Measurements from ENCODE around the gene ORAI1. TPM values are rescaled to one million over a fixed set of nuclear protein-coding genes. Genes with fewer than 3 reads are reported as not detected.
"Not testable (repeated sequence)": the region's sequence is repeated elsewhere in the genome, so short reads cannot be mapped to it uniquely, and the experiment has no call there.

Gene ORAI1
- total RNA-seq, 1 donor from 2014 or later: 19.8 TPM

GRCh38 chr12:121641343-121641630, 15.0 kb downstream of the ORAI1 start:
- no peak for DNase-seq (ENCODE audit: low spot score)

DNA sequence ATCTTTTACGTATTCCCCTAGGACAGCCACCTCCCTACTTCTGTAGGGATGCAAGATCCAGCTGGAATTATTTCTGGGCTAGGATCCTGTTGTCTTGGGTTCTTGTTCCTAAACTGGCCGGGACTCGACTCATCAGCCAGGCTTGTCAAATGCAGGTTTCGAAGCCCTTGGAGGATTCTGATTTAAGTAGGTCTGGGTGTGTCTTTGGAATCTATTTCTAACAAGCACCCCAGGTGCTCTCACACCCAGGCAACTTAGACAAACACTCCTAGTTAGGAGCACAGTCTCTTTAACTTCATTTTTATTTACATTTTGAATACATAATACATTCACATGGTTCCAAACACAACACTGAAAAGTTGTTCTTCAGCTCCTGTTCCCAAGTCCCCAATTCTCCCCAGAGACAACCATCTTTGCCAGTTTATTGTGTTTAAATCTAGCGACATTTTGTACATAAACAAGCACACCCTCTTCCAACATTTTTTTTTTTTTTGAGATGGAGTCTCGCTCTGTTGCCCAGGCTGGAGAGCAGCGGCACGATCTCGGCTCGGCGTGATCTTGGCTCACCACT, 22.2 kb downstream of the ORAI1 start:
- DNase-seq (ENCODE audit: low spot score): no peak

- DNase-seq (ENCODE audit: low spot score): no peak
These were observed 23.0 kb downstream of the ORAI1 start for GRCh38 chr12:121649322-121649721.

- DNase-seq (ENCODE audit: low spot score): no peak
These were observed 23.6 kb downstream of the ORAI1 start for GRCh38 chr12:121649819-121650353.

GRCh38 chr12:121651320-121651719, 25.0 kb downstream of the ORAI1 start:
- DNase-seq (ENCODE audit: low spot score): no peak

DNA sequence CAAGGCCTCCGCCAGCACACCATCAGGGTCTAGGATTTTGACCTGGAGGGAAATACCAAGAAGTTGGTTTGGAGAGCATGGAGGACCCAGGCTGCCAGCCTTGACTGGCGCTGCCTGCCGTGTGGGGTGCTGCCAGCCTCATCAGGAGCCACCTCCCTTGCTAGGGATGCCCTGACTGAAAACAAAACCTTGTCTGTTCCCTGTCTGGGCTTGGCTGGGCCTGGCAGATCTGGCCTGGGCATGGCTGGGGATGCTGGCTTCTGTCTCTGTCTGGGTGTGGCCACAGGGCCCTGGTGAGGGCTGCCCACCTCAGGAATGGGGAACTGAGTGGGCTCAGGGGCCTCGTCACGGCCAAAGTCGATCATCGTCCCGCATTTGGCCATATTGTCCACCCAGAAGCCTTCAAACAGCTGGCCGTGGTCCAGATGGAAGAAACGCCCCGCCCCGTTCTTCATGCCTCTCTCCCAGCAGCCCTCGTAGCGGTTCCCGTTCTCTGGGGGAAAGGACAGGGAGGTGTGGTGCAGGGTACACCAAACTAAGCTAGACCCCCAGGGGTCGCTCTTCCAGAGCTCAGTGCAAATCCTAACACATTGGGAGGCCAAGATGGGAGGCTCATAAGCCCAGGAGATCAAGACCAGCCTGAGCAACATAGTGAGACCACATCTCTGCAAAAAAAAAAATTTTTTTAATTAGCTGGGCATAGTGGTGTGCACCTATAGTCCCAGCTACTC, 26.6 kb downstream of the ORAI1 start:
- DNase-seq (ENCODE audit: low spot score): no peak

GRCh38 chr12:121653999-121654398, 27.7 kb downstream of the ORAI1 start:
- DNase-seq (ENCODE audit: low spot score): no peak

DNA sequence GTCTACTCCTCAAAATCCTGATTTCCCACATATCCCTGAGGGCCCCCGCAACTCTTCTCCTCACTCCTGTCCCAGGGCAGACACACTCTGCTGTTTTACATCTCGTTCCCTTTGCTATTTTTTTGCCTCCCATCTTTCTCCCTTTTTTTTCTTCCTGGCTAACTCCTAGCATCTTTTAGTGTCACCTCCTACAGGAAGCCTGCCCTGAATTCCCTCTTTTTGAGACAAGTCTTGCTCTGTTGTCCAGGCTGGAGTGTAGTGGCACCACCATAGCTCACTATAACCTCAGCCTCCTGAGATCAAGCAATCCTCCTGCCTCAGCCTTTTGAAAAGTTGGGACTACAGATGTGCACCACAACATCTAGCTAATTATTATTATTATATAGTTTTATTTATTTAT, 29.8 kb downstream of the ORAI1 start:
- no peak for DNase-seq (ENCODE audit: low spot score)

GRCh38 chr12:121657305-121658008, 31.1 kb downstream of the ORAI1 start:
- DNase-seq (ENCODE audit: low spot score): no peak

DNA sequence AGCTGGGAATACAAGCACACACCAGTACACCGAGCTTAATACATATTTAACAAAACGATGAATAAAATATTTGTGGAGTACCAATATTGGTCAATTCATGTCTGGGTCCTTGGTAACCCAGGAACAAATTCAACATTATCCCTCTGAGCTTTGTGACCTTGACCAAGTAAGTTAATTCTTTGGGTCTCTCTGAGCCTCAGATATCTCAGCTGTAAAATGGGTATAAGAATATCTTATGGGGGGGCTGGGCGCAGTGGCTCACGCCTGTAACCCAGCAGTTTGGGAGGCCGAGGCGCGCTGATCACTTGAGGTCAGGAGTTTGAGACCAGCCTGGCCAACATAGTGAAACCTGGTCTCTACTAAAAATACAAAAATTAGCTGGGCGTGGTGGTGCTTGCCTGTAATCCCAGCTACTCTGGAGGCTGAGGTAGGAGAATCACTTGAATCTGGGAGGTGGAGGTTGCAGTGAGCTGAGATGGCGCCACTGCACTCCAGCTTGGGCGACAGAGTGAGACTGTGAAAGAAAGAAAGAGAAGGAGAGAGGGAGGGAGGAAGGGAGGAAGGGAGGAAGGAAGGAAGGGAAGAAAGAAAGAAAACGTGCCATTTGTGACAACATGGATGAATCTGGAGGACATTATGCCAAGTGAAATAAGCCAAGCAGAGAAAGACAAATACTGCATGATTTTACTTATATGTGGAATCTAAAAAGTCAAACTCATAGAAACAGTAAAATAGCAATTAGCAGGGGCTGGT, 35.2 kb downstream of the ORAI1 start:
- not testable (repeated sequence) for DNase-seq (ENCODE audit: low spot score)

GRCh38 chr12:121663610-121663929, 37.2 kb downstream of the ORAI1 start:
- no peak for DNase-seq (ENCODE audit: low spot score)

DNA sequence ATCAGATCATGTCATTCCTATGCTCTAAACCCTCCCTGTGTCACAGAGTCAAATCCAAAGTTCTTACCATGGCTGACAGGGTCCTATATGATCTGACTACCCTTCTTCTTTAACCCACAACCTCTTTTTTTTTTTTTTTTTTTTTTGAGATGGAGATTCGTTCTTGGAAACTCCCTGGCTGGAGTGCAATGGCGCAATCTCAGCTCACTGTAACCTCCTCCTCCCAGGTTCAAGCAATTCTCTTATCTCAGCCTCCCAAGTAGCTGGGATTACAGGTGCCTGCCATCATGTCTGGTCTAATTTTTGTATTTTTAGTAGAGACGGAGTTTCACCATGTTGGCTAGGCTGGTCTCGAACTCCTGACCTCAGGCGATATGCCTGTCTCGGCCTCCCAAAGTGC, 40.5 kb downstream of the ORAI1 start:
- not testable (repeated sequence) for DNase-seq (ENCODE audit: low spot score)

GRCh38 chr12:121668750-121669520, 42.6 kb downstream of the ORAI1 start:
- no peak for DNase-seq (ENCODE audit: low spot score)

DNA sequence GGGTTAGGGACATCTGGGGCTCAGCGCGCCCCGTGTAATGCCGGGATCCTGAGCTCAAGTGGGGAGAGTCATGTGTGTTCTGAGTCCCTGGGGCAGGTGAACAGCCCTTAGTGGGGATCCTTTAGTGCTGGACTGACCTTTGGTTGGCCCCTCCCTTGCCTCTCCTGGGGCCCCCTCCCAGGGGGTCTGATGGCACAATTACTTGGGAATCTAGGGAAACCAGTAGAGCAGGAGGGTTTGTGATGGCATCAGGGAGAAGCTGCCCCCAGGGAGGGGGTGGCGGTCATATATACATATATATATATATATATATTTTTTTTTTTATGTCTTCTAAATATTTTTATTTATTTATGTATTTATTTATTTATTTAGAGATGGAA, 43.2 kb downstream of the ORAI1 start, which contains the start of gene MORN3:
MORN3 (minus strand) TSS at position 134 of the 380 bp plus-strand sequence. CDS start 171 bp downstream, outside the sequence.
- no peak for DNase-seq (ENCODE audit: low spot score)

GRCh38 chr12:121673013-121673511, 46.7 kb downstream of the ORAI1 start:
- DNase-seq (ENCODE audit: low spot score): no peak

GRCh38 chr12:121676190-121676589, 49.9 kb downstream of the ORAI1 start:
- no peak for DNase-seq (ENCODE audit: low spot score)

DNA sequence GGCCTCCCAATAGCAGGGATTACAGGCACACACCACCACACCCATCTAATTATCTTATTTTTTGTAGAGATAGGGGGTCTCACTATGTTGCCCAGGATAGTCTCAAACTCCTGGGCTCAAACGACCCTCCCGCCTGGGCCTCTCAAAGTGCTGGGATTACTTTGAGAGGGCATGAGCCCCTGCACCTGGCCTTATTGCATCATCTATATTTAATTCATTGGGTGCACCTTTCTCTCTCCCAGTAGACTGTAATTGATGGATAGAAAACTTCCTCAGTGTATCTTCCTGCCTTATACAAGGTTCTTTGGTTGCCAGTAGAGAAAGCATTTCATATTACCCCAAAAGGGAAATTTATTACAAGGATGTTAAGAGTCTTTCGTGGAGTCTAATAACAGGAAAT, 52.0 kb downstream of the ORAI1 start:
- no peak for DNase-seq (ENCODE audit: low spot score)

DNA sequence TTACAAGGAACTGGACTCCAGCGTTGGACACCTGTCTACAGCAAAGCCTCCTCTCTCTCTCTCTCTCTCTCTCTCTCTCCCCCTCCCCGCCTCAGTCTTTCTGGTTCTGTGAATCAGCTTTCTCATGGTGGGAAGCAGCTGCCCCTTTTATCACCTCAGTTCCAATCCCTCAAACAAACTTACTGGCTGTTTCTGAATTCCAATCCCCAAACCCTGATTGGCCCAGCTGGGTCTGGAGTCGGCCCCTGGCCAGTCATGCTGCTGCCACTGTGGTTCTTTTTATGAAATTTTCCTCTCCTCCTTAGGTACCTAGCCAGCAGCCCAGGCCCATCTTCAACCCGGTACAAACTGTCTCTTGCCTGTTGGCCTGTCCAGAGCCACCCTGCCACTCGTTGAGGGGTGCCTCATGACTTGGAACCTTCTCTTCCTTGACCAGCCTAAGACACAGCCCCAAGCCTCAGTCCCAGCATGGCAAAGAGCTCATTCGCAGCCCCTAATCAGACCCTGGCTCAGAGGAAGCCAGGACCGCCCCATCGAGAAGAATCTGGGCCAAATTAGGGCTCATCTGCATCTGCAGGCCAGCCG, 52.5 kb downstream of the ORAI1 start:
- no peak for DNase-seq (ENCODE audit: low spot score)

DNA sequence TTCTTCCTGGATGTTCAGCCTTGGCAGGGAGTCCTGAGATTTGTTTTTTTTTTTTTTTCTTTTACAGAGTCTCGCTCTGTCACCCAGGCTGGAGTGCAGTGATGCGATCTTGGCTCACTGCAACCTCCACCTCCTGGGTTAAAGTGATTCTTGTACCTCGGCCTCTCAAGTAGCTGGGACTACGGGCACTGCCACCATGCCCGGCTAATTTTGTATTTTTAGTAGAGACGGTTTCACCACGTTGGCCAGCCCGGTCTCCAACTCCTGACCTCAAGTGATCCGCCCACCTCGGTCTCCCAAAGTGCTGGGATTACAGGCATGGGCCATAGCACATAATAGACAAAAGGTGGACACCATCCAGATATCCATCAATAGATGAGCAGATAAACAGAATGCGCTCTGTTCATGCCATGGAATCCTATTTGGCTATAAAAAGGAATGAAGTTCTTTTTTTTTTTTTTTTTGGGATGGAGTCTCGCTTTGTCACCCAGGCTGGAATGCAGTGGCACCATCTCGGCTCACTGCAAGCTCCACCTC, 53.4 kb downstream of the ORAI1 start:
- DNase-seq (ENCODE audit: low spot score): not testable (repeated sequence)

DNA sequence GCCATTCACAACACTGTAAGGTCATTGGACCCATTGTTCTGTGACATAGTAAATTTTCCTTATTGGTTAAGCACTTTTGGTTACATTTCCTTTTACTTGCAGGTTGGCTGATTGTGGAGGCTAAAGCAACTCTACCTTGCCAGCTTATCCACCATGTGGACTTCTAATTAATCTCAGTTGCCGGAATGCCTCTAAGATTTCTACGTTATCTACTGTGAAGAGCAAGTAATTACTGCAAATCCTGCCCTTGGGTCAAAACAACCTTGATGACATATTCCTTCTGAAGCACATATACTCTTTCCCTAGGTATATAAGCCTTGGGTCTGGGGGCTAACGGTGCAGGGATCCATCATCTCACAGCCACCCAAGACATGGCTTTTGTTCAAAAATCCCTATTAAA, 62.6 kb downstream of the ORAI1 start:
- DNase-seq (ENCODE audit: low spot score): no peak

Data from mesenteric fat pad (tissue), 1 donor.